Measurements from ENCODE around the gene PLK3. TPM values are rescaled to one million over a fixed set of nuclear protein-coding genes. Genes with fewer than 3 reads are reported as not detected.

The PLK3 gene
- total RNA-seq, 1 experiment from 2014 or later = 56.1 TPM

DNA sequence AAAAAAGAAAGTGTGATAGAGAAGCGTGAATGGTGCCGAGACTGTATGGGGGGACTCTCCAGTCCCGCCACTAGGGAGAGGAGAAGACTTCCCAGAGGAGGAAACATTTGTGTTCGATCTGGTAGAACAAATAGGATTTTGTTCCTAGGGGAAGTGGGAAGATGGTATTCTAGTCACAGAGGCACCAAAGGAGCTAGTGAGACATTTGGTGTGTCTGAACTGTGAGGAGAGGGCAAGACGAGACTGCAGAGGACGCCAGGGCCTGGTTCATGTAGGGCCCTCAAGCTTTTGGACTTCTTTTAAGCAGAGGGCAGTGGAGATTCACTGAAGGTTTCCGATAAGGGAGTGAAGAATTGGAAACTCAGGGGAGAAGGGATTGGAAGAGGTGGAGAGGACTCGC is 11.1 kb downstream of the PLK3 start:
- DNase-seq (ENCODE audit: low read depth, low spot score) = no peak
- Histone ChIP-seq H3K9me3 (ENCODE audit: control insufficient read depth in 1 of 2, insufficient read depth in 1 of 2, low read depth in 1 of 2, low read length in 2 of 2) (no peaks in the 10 kb centered on the region), H3K27ac (ENCODE audit: low read depth, low read length) (no peak overlapping the region; the same call in 1 of the 2 replicates), H4K20me1 (ENCODE audit: insufficient read depth) (no peaks in the 10 kb centered on the region), H3K4me2 (ENCODE audit: low read length) (peak overlapping the region; percentile 68; the same call in 1 of the 2 replicates), H3K27me3 (ENCODE audit: insufficient read depth, low read length) (no peaks in the 10 kb centered on the region), H3K4me1 (ENCODE audit: control insufficient read depth in 1 of 2, insufficient read depth in 2 of 2, low read length in 2 of 2) (peaks cover 54 to 67% of the 10 kb centered on the region in 2 experiments), H3K79me2 (ENCODE audit: insufficient read depth, low read length) (no peaks in the 10 kb centered on the region), H3K4me3 (replicated peaks in 1 of 2; ENCODE audit: low read depth in 1 of 2, low read length in 2 of 2) (no peak overlapping the region), H3K9me2 (ENCODE audit: insufficient read depth) (no peaks in the 10 kb centered on the region), H2AFZ (ENCODE audit: low read depth, low read length, poor library complexity, severe bottlenecking) (no peak overlapping the region), H3K36me3 (ENCODE audit: control insufficient read depth in 1 of 2, insufficient read depth in 2 of 2, low read length in 2 of 2) (peaks cover 0 to 5% of the 10 kb centered on the region in 2 experiments; a peak in 1 of 4 replicates), H3K9ac (ENCODE audit: low read length) (peak overlapping the region; percentile 4; the same call in 1 of the 2 replicates)
- TF ChIP-seq ELF1 (IDR thresholded peaks at IDR 0.05; ENCODE audit: borderline replicate concordance, low read depth) (no peak), EZH2 (IDR thresholded peaks at IDR 0.05) (no peak), SP1 (IDR thresholded peaks at IDR 0.05; ENCODE audit: low read depth) (no peak), ZNF274 (IDR thresholded peaks at IDR 0.05; ENCODE audit: low read depth, low read length) (no peak)
- ATAC-seq = no peak
- intact Hi-C loops (cut with micrococcal nuclease) = no loop called here
- ChIA-PET CTCF (interaction anchor here (2.9 kb wide), 1 partner anchor 11 kb away, joined by 8 read pairs; the partner anchor contains the start of gene PLK3), POLR2A (interaction anchor here (1.0 to 8.0 kb wide), 3 partner anchors 9 to 18 kb away, joined by 3 to 200 read pairs (median 32); partner anchors contain the start of gene PLK3), RAD21 (ENCODE audit: low non-redundant PET in 1 of 2, low total read pairs in 2 of 2, uncharacterized antibody in 2 of 2, unreplicated experiment in 2 of 2) (no interaction called here)
- BruUV-seq (replicated peaks) = no TSS peak

DNA sequence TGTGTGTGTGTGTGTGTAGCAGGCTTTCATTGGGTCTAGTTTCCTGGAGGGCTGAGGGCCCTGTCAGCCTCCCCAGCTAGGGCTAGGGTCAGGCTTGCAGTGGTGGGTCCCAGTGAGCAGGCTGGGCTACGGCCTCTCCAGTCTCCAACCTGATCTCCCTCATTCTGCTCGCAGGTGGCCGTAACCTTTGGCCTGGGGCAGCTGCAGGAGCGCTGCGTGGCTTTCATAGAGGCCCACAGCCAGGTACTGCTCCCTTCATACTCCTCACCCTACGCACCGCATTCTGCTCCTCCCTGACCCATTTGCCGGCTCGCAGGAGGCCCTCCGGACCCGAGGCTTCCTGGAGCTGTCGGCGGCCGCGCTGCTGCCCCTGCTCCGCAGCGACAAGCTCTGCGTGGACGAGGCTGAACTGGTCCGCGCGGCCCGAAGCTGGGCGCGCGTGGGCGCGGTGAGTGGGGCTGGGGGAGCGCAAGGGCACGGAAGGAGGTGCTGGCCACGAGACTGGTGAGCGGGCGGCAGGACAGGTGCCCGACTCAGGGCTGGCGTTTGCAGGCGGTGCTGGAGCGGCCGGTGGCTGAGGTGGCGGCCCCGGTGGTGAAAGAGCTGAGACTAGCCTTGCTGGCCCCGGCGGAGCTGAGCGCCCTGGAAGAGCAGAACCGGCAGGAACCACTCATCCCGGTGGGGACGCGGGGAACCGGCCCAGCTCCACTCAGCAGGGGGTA is 12.8 kb downstream of the PLK3 start:
- Histone ChIP-seq H3K27me3 (ENCODE audit: insufficient read depth, low read length) (no peaks in the 10 kb centered on the region), H3K4me1 (ENCODE audit: control insufficient read depth in 1 of 2, insufficient read depth in 2 of 2, low read length in 2 of 2) (peaks cover 39 to 56% of the 10 kb centered on the region in 2 experiments), H3K4me3 (replicated peaks in 1 of 2; ENCODE audit: low read depth in 1 of 2, low read length in 2 of 2) (no peak overlapping the region), H3K79me2 (ENCODE audit: insufficient read depth, low read length) (no peaks in the 10 kb centered on the region), H4K20me1 (ENCODE audit: insufficient read depth) (no peaks in the 10 kb centered on the region), H2AFZ (ENCODE audit: low read depth, low read length, poor library complexity, severe bottlenecking) (no peak overlapping the region), H3K4me2 (ENCODE audit: low read length) (no peak overlapping the region), H3K27ac (ENCODE audit: low read depth, low read length) (no peak overlapping the region), H3K36me3 (ENCODE audit: control insufficient read depth in 1 of 2, insufficient read depth in 2 of 2, low read length in 2 of 2) (no peaks in the 10 kb centered on the region), H3K9me2 (ENCODE audit: insufficient read depth) (no peaks in the 10 kb centered on the region), H3K9me3 (ENCODE audit: control insufficient read depth in 1 of 2, insufficient read depth in 1 of 2, low read depth in 1 of 2, low read length in 2 of 2) (no peaks in the 10 kb centered on the region), H3K9ac (ENCODE audit: low read length) (no peak overlapping the region)
- DNase-seq (ENCODE audit: low read depth, low spot score) = no peak
- RAD21 ChIA-PET (ENCODE audit: low non-redundant PET in 1 of 2, low total read pairs in 2 of 2, uncharacterized antibody in 2 of 2, unreplicated experiment in 2 of 2) = no interaction called here
- no TSS peak for BruUV-seq (replicated peaks)
- intact Hi-C loops (cut with micrococcal nuclease) = no loop called here
- CTCF ChIA-PET = interaction anchor here (2.9 kb wide), 1 partner anchor 13 kb away, joined by 8 read pairs; the partner anchor contains the start of gene PLK3
- no peak for ATAC-seq
- POLR2A ChIA-PET = interaction anchor here (1.8 to 2.7 kb wide), 2 partner anchors 13 to 92 kb away, joined by 4 to 14 read pairs; partner anchors contain the start of gene PLK3
- TF ChIP-seq ZNF274 (IDR thresholded peaks at IDR 0.05; ENCODE audit: low read depth, low read length) = no peak
- TF ChIP-seq, protein P1, sequence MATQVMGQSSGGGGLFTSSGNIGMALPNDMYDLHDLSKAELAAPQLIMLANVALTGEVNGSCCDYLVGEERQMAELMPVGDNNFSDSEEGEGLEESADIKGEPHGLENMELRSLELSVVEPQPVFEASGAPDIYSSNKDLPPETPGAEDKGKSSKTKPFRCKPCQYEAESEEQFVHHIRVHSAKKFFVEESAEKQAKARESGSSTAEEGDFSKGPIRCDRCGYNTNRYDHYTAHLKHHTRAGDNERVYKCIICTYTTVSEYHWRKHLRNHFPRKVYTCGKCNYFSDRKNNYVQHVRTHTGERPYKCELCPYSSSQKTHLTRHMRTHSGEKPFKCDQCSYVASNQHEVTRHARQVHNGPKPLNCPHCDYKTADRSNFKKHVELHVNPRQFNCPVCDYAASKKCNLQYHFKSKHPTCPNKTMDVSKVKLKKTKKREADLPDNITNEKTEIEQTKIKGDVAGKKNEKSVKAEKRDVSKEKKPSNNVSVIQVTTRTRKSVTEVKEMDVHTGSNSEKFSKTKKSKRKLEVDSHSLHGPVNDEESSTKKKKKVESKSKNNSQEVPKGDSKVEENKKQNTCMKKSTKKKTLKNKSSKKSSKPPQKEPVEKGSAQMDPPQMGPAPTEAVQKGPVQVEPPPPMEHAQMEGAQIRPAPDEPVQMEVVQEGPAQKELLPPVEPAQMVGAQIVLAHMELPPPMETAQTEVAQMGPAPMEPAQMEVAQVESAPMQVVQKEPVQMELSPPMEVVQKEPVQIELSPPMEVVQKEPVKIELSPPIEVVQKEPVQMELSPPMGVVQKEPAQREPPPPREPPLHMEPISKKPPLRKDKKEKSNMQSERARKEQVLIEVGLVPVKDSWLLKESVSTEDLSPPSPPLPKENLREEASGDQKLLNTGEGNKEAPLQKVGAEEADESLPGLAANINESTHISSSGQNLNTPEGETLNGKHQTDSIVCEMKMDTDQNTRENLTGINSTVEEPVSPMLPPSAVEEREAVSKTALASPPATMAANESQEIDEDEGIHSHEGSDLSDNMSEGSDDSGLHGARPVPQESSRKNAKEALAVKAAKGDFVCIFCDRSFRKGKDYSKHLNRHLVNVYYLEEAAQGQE (IDR thresholded peaks at IDR 0.05; ENCODE audit: low read depth) = no peak
- TF ChIP-seq JUND (IDR thresholded peaks at IDR 0.05) = no peak
- no peak for TF ChIP-seq YY1 (IDR thresholded peaks at IDR 0.05; ENCODE audit: extremely low read depth, insufficient replicate concordance, low read depth, low read length)
- TF ChIP-seq RAD21 (IDR thresholded peaks at IDR 0.05; ENCODE audit: low read depth) = no peak
- TF ChIP-seq FOSL1 (IDR thresholded peaks at IDR 0.05; ENCODE audit: low read depth) = no peak
- no peak for TF ChIP-seq TCF7L2 (IDR thresholded peaks at IDR 0.05; ENCODE audit: borderline replicate concordance, extremely low read depth, insufficient read depth, insufficient read length)
- TF ChIP-seq, protein P2, sequence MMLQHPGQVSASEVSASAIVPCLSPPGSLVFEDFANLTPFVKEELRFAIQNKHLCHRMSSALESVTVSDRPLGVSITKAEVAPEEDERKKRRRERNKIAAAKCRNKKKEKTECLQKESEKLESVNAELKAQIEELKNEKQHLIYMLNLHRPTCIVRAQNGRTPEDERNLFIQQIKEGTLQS (IDR thresholded peaks at IDR 0.05) = no peak
- TF ChIP-seq, protein P3, sequence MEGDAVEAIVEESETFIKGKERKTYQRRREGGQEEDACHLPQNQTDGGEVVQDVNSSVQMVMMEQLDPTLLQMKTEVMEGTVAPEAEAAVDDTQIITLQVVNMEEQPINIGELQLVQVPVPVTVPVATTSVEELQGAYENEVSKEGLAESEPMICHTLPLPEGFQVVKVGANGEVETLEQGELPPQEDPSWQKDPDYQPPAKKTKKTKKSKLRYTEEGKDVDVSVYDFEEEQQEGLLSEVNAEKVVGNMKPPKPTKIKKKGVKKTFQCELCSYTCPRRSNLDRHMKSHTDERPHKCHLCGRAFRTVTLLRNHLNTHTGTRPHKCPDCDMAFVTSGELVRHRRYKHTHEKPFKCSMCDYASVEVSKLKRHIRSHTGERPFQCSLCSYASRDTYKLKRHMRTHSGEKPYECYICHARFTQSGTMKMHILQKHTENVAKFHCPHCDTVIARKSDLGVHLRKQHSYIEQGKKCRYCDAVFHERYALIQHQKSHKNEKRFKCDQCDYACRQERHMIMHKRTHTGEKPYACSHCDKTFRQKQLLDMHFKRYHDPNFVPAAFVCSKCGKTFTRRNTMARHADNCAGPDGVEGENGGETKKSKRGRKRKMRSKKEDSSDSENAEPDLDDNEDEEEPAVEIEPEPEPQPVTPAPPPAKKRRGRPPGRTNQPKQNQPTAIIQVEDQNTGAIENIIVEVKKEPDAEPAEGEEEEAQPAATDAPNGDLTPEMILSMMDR (IDR thresholded peaks at IDR 0.05 in 2 of 3, conservative IDR thresholded peaks at IDR 0.05 in 1 of 3; ENCODE audit: borderline replicate concordance in 1 of 3, insufficient read depth in 1 of 3, low read depth in 2 of 3, low read length in 2 of 3) = no peak
- TF ChIP-seq EZH2 (IDR thresholded peaks at IDR 0.05) = no peak
- no peak for TF ChIP-seq SRF (IDR thresholded peaks at IDR 0.05; ENCODE audit: low read depth)
